GM19395 (cell line): ENCODE results near the gene PACRG.

Experiments
- ATAC-seq: cut with Tn5 transposase; IDR thresholded peaks from one replicate; pipeline ENCODE4 v1.9.1; 2021; ENCODE audit warnings: mild to moderate bottlenecking, moderate library complexity; ENCODE audit not compliant: unreplicated experiment

The PACRG gene

DNA sequence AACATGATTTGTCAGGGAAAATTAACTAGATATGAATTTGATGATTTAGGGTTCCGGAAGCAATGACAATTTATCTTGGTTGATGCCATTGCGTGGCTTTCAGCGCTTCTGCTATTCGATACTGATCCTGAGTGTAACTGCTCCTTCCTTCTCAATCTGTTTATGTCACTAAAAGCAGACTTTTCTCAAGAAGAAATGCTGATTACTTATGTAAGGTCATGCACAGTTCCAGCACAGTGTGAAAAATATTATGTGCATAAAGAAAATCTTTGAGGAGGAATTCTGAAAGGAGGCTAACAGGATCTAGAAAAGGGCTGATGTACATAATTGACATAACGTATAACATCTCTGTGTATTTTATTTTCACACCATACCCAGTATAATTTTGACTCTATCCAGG is 336.6 kb downstream of the PACRG start:
- no peak for ATAC-seq

DNA sequence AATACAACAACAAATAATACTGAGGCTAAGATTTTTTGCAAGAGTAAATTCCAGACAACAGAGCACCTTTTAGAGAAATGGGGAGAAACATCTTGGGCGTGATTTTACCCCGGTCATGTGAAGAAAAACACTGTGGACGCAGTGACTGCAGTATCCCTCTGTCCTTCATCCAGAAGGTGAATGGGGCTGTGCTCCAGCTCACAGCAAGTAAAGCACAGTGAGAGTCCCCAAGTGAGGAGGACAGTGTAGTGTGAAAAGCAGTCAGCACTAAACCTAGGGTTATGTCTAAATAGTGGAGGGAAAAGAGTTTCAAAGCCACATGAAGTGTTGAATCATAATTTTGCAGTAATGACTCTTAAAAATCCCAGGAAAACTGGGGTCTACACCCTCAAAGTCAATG is 338.4 kb downstream of the PACRG start:
- ATAC-seq = no peak

DNA sequence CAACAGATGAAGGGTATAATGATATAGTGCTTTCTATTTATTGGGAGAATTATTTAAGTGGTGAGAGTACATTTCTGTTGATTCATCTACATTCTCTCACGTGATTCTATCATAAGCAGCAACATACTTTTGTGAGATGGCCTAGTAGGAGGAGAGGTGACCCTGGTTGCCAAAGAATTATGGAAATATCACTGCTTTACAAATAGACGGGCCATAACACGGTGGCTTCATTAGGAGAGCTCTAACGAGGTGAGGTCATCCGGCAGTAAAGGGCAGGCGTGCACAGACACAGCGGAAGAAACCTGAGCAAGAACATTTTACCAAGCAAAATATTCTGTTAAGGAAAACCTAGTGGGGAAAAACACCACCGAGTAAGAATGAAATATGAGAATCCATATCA is 349.4 kb downstream of the PACRG start:
- no peak for ATAC-seq

DNA sequence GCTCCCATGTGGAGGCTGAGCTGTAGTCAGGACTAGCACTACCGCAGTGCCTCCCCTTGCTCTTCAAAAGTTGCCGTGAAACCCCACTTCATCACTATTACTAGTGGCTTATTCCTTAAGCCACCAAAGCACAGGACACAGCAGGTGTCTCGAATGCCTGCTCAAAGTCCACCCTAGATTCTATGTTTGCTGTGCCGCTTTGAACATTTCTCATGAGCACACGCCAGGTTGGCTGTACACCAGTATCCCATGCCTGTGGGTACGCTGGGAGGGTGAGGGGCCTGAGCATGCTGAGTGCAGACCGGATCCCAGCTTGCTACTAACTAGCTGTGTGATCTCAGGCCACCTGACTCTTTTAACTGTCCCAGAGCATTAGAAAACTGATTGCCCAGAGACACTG is 350.9 kb downstream of the PACRG start:
- ATAC-seq = no peak

DNA sequence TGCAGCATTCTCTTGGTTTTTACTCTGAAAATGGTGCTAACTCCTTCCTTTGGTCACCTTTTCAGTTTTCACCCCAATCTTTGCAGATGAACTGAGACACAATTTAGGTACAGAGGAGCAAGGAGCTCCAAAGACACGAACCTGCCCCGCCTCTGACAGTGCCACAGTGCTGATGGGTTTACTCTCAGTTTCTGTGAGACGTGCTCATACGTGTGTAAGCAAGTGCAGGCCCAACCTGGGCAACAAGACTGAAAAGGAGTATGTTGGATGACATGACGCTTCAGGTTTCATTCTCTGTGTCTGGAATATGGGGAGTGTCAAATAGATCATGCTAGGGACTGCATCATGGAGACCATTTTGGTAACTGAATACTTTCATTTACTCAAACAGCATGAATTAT is 352.5 kb downstream of the PACRG start:
- no peak for ATAC-seq

DNA sequence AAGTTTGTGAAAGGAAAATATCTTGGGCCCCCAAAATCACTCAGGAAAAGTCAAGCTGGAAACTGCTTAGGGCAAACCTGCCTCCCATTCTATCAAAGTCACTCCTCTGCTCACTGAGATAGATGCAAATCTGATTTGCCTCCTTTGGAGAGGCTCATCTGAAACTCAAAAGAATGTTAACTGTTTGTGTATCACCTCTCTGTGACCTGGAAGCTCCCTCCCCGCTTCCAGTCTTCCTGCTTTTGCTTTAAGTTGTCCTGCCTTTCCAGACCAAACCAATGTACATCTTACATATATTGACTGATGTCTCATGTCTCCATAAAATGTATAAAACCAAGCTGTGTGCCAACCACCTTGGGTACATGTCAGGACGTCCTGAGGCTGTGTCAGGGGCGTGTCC is 355.4 kb downstream of the PACRG start:
- no peak for ATAC-seq

DNA sequence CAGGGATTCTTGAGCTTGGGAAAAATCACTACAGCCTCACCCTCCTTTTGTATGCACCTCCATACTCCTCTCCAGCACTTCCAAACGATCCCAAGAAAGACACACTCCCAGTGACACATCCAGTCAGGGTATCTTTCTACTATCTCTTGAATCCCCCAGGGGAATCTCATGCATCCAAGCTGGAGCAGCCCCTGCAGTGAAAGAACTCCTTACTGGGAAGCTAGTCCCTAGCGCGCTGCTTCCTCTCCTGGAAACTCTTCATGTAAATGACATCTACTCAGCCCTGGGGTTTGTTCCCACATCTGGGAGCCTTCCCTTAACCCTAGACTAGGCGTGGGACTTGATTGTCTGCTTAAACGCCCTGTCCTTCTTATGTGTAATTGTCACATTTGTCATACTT is 357.7 kb downstream of the PACRG start:
- no peak for ATAC-seq

DNA sequence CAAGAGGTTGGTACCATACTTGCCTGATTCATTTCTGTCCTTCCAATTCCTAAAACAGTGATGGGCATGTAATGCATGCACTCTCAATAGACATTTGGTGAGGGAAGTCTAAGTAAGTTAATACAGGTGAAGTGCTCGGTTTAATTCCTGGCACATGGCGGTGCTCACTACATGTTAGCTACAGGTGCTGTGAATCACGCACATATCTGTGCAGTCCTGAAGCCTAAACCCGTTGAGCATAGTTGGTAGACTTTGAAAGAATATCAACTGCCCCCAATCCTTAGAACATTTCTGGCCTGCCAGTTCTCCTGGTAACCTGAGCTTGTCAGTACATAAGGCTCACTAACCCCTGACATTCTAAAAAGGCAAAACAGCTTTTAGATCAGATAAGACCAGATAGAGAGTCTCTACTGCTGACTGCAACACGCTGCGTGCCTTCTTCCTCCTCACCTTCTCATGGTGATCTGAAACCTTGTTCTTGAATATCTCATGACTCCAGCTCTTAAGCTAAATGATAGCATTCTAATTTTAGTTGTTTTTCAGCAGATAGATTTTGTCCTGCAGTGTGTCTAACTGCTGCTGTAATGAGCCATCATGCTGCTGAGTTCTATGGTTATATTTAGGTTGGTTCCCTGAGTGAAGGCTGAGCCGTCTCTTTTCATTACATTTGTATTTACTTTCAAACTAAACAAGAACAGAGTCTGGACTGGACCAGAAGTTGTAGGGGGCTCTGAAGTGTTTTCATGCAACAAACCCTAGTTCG is 358.3 kb downstream of the PACRG start:
- no peak for ATAC-seq

DNA sequence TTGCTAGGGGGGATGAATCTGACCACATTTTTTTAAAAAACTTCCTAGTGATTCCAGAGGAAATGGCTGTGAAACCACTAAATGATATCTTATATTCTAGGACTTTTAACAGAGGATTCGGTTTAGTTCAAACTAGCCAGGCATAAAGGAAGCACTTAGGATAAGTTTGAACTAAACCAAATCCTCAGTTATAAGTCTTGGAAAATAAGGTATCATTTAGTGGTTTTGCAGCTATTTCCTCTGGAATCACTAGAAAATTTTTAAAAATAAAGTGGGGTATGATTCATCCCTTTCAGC is 358.8 kb downstream of the PACRG start:
- ATAC-seq = no peak

DNA sequence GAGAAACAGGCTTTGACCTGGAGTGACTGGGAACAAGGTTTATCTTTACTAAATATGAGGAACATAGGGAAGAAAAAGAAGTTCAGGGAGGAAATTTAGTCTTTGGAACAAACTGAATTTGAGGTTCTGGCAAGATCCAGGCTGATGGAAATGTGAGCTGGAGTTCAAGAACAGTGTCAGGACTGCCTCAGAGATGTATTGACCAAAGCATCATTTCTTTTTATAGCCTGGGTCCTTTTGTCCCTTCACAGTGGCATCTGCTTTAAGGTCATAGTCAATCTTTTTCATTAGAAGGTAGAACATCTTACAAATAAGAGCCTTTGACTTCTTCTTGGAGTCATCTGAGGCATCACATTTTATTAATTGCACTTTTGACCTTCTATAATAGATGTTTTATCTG is 360.2 kb downstream of the PACRG start:
- no peak for ATAC-seq

DNA sequence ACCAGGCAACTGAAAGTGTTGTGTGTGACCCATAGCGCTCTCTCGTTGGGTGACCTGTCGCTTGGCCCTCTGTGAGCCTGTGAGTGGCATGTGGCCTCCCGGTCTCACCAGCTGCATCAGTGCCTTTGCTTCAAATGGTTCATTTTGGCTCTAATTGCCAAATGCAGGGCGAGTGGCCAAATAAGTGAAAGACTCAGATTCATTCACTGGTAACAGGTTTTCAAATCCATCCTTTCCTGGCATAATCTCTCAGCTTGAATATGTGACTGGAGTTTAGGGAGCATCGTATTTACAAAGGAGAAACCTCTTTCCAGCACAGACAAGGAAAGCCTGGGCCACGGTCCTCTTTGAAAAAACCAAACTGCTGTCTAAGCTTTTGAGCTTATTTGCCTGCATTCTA is 365.1 kb downstream of the PACRG start:
- no peak for ATAC-seq

DNA sequence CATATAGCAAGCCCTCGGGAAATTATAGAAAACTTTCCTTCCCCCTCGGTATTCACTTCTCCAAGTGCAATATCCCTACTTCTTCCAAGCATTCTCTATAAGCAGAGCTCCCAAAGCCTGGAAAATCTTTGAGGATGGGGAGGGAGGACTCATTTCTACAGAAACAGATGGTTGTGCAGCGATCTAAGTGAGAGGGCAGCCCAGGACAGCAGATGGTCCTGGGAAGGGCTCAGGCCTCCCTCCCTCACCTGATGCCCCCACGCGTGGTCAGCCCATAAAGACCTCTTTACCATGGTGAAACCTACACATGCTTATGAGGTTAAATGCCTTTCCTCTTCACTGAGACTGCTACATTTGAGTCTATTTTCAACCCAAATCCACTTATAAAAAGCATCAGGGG is 367.1 kb downstream of the PACRG start:
- ATAC-seq = no peak

DNA sequence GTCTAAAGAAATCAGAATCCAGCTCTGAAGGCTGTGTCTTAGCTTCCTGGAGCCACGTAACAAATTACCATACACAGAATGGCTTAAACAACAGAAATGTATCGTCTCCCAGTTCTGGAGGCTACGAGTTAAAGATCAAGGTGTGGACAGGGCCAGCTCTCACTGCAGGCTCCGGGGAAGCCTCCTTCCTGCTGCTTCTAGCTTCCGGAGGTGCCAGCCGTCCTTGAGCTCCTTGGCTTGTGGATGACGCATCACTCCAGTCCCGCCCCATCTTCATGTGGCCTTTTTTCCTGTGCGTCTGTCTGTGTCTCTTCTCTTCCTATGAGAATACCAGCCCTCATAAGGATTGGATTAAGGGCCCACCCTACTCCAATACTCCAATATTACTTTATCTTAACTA is 367.6 kb downstream of the PACRG start:
- ATAC-seq = no peak

DNA sequence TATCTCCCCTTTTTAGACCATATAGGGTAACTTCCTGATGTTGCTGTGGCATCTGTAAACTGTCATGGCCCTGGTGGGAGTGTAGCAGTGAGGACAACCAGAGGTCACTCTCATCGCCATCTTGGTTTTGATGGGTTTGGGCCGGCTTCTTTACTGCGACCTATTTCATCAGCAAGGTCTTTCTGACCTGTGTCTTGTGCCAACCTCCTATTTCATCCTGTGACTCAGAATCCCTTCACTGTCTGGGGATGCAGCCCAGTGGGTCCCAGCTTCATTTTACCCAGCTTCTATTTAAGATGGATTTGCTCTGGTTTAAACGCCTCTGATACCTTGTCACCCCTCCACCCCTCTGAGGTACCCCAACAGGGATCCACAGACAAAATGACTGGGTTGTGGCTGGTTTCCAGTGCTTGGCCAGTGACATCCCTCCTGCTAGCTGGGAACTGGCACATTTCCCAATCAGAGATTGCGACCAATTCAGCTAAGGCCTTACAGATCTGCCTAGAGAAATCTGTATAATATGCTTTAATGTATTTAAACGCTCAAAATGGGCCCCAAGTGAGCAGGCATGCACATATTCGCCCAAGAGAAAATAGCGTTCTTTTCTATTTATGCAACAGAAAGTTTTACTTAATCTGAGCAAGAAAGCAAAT is 371.2 kb downstream of the PACRG start:
- no peak for ATAC-seq

DNA sequence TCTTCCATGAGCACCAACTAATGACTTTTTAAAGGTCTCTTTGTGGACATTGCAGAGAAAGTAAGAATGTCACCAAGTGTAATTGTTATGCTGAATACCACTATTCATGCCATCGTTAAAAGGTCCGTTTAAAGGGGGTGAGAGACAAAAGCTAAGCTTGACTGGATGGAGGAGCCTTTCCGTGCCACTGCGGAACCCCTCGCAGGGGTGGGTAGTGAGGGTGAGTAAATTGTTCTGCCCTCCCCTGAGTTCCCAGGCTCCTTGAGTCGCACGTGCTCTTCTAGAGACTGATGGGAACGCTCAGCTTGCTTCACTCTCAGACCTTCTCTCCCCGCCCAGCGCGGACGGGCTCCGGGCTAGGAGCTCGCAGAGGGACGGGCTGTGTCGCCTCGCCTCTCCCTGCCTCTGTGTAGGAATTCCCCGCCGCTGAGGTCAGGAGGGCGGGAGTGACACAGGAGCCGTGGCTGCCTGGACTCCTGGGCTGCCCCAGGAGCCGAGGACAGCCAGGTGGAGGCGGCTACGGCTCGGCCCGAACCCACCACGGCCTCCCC is 371.9 kb downstream of the PACRG start:
- no peak for ATAC-seq

DNA sequence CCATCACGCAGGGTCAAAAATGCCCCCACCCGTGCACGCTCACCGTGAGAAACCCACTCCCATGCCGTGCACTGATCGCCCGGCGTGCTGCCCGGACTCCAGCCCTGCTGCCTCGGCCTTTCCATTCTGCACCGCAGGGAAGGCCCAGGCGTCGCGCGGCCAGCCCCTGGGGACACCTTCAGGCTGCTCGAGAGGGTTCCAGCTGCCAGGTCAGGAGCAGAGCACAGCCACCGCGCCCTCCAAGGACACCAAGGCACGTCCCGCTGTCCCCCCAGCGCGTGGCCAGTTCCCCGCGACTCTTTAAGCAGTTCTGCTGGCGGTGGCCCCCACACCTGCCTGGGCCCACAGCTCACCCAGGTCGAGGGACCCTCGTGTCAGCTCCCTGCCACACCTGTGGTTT is 372.5 kb downstream of the PACRG start:
- ATAC-seq = no peak

DNA sequence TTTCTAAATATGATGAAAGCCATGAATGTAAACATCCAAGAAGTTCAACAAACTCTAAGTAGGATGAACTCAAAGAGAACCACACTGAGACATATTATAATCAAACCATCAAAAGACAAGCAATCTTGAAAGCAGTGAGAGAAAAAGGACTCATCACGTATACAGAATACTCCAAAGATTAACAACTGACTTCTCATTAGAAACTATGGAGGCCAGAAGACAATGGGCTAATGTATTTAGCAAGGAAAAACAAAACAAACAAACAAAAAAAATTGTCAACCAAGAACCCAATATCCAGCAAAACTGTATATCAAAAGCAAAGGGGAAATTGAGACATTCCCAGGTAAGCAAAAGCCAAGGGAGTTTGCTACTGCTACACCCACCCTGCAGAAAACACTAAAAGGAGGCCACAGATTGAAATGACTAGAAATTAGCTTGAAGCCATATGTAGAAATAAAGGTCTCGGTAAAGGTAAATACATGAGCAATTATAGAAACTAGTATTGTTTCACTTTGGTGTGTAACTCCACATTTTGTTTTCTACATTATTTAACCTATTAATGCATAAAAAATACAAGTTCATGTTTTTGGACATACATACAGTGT is 385.7 kb downstream of the PACRG start:
- ATAC-seq = no peak

DNA sequence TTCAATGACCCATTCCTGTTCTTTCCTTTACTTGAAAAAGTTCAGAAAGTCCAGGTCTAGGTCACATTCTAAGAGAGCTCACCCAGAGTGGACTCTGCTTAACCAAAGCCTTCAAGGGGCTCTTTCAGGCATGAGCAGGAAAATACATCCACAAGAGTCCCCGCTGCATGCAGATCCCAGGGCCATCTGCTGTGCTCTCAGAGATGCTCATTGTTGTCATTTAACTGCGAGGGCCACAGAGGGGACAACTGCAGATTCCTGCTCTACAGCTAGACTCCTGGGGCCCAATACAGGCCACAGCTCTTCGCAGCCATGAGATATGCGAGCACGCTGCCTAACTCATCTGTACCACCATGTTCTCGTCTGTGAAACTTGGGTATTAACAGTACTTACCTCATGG is 391.2 kb downstream of the PACRG start:
- ATAC-seq = no peak

DNA sequence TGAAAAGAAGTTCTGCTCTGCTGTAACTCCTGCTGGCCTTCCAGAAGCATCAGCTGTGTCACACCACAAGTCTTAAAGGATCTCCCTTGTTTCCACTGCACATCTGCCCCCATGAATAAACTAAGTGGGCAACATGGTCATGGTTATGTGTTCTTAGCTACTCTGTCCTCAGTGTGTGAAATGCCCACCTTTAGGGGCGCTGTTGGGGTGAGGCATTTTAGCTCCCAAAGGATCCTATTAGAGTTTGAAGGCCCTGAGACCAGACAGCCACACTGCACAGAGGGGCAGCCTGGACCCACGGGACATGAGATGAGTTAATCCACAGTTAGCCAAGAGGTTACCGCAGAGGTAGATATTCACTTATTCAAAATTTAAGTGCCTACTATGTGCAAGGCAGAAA is 392.4 kb downstream of the PACRG start:
- no peak for ATAC-seq

DNA sequence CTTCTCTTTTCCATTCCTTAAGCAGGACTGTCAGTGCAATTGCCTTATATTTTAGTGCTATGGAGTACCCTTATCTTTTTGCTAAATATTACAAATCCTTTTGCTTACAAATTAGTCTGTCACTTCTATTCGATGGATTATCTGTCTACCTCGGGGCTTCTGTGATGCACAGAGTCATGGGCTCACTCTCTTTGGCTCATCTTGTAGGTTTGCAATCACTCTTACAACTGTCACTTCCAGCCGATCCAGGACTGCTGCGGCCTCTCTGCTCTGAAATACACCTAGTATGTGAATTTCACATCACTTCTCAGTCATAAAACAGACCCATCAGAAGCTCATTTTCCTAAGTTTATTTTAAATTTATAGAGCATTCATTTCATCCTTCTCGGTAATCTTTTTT is 393.5 kb downstream of the PACRG start:
- ATAC-seq = no peak

DNA sequence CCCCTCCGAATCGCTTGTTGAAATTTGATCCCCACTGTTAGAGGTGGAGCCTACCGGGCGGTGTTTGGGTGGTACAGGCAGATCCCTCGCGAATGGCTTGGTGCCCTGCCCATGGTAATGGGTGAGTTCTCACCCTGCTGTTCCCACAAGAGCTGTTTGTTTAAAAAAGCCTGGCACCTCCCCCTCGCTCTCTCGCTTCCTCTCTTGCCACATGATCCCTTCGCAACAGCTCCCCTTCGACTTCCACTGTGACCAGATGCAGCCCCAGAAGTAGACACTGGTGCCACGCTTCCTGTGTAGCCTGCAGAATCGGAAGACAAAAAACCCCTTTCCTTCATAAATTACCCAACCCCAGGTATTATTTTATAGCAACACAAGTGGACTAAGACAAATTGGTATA is 394.6 kb downstream of the PACRG start:
- ATAC-seq = no peak

DNA sequence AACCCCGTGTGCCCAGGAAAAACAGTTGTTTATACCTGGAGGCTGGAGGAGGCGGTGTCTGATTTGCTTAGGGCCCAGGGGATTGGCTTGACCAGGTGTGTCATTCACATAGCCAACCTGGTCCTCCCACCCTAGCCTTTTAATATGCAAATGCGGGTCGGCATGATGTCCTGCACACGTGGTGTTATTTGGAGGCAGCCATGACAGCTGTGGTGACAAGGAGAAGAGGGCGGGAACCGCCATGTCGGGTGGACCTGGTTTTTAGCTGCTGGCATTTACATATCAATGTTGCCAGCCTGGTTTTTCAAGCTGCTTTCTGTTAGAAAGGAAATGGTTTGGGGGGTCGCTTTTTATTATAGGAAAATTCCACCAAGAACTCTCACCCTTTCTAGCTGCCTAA is 395.3 kb downstream of the PACRG start:
- no peak for ATAC-seq
